Stimulated activated CD8-positive, alpha-beta memory T cell treated with anti-CD3 and anti-CD28 coated beads, Interleukin-4, amount 100 ng/mL, for 48 hours (primary cell): ENCODE data around the gene FMR1.

Source experiments
- DNase-seq: peaks from one replicate; pipeline ENCODE4 v3.0.0-alpha.2; 2020

FMR1 gene

DNA sequence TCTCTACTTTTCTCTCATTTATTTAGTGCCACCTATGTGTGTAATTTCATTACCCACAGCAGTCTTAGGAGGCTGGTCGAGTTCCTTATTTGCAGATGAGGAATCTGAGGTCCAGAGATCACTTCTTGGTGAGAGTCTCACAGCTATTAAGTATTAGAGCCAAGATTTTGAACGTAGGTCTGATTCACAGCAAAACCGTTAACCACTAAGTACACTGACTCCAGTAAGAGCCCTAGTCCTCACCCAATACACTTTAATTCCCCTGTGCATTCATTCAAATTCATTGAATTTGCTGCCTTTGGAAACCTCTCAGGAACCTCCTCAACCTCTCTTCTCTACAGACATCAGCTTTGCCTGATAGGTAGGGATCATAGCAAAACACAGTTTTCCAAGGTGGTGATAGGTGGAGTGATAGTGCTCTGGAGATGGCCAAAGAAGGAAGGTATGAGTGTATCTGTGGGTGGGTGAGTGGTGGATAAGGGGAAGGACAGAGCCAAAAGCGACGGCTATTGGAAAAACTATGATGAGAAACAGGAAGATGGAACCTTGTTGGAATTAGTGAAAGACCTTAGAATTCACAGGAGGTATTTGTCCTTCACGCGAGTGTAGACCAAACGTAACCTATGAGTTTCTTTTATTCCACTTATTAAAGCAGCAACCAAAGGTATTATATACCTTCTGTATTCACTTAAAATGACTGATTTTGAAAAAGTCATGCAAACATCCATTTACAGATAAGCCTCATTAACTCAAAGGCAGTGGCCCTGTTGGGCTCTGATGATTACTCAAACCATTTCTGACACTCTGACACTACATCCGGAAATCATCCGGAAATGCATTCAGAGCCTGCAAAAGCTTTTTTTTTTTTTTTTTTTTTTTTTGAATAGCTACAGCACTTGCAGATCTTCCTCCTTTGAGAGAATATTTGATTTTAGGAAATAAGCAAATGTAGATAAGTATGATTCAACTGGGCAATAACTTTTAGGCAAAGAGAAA lies 6.3 kb downstream of the FMR1 start:
- DNase-seq: no peak

DNA sequence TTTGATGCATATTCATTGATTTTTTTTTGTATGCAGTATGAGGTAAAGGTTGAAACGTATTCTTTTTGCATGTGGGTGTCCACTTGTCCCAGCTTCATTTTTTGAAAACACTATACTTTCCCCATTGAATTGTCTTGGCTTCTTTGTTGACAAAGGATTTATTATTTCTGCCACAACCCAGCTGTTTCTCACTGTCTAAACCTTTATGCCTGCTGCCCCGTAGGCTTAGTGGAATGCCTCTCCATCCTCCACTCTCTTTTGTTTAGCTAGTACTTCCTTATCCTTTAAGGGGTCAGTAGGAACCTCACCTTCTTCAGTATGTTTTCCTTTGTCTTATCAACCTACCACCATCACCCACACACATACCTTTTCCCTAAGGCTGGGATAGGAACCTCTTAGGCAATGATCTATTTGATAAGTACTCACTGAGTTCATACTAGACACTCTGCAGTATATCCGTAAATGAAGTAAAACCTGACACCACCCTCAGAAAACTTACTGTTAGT lies 8.5 kb downstream of the FMR1 start:
- DNase-seq: no peak

DNA sequence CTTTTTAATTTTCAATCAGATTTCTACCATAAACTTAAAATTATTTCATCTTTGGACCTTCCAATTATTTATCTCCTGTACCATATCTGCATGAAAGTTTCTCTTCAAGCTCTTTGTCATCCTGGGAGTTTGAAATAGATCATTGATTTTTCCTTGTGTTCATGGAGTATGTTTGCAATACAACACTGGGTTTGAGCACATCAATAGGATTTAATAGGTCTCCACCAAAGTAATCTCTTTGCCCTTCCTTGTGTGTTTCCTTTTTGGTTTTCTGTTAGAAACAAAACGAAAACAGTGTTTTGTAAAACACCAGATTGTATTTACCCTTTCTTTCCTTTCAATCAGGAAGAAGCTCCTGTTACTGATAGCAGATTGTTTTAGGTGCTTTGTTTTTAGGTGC lies 11.9 kb downstream of the FMR1 start:
- no peak for DNase-seq

DNA sequence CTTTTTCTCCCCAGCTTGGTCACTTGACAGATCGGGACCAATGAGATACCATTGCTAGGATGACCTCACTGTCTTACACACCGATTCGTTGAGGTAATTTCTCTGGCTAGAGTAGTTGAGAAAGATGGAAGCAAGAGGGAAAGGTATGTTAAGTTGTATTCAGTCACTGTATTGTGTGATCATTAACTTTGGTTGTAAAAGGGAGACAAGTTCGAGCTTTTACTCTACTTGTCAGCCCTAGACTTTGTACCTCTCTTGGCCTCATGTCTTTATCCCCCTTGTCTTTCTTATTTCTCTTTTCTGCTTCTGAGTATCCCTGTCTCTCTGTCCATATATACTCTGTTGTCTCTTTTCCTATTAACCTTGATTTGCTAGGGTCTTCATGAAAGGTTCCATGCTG lies 15.5 kb downstream of the FMR1 start:
- no peak for DNase-seq

DNA sequence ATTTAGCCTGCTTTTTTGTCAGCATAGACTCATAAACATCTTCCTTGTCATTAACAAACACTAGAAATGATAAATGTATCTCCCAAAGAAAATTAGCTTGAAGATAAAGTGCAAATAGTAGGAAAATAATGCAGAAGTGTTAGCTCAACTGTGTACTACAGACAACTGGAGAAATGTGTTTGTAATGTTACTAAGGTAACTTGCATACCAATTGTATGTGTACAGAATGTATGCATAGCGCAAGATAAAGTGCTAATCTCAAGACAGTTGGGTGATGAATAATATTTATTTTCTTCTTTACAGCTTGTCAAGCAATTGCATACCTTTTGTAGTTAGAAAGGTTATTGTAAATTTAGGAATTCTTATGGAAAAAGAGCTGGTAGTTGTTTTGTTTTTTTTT lies 22.1 kb downstream of the FMR1 start:
- no peak for DNase-seq

DNA sequence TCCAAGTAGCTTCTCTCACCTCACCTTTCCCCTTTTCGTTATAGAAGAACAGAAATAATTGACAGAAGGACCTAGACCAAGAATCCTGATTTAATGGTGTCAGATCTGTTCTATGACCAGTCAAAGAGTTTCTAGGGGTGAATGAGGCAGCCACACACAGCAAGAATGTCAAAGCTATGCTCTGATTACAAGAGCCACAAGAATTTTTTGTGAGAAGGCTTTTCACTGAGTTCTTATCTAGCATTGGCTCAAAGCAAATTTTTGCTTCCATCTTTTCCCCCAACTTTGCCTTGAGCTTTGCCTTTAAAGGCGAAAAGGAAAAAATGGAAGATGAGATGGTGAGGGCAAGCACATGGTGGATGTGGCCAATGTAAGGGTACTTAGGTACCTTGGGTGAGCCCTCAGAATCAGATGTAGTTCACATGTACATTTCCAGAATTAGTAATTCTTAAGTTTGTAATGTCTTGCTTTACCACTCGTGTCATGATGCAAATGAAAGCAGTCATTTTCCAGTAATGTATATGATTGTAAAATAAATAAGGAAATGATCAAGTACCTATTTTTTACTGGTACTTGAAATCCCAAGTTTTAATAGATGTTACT lies 23.5 kb downstream of the FMR1 start:
- DNase-seq: no peak

DNA sequence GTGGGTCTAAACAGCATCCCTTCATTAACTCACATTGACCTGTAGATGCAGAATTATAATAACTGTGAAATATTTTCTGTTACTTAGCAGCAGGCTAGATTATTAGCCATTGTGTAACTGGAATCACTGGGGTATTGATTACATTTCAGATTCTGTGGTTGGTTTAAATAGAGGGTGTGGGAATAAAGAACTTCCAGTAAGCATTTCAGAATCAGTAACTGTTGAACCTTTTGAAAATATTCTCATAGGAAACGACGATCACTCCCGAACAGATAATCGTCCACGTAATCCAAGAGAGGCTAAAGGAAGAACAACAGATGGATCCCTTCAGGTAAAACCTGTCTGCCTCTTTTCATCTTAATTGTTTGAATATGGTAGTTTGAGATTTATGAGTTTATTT lies 33.6 kb downstream of the FMR1 start:
- DNase-seq: no peak

DNA sequence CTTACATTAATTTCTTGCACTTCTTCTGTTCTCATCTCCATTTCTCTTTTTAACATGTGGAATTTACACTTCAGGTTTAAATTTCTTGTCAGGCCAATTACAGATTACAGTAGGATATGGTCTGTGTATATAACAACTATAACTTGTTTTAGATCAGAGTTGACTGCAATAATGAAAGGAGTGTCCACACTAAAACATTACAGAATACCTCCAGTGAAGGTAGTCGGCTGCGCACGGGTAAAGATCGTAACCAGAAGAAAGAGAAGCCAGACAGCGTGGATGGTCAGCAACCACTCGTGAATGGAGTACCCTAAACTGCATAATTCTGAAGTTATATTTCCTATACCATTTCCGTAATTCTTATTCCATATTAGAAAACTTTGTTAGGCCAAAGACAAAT lies 36.8 kb downstream of the FMR1 start:
- DNase-seq: no peak

DNA sequence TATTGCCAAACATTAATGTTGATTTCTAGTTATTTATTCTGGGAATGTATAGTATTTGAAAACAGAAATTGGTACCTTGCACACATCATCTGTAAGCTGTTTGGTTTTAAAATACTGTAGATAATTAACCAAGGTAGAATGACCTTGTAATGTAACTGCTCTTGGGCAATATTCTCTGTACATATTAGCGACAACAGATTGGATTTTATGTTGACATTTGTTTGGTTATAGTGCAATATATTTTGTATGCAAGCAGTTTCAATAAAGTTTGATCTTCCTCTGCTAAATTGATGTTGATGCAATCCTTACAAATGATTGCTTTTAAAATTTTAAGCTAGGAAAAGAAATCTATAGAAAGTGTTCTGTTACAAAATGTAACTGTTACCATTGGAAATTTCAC lies 38.6 kb downstream of the FMR1 start:
- DNase-seq: no peak

DNA sequence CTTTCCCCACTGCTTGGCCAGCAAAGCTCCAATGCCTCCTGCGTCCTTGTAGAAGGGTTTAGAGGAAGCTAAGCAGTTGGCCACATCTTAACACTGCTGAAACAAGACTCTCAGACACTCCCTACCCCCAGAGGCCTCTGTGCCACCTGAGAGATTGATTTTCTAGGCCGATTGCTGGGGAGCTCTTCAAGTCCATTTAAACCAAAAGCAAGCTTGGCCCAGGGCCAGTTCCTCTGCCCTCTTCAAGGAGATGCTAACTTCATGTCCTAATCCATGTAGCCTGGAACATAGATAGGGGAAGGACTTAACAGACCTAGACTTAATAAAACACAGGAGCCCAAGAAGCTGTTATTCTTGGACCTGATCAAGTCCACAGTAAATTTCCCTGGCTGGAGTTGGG lies 42.3 kb downstream of the FMR1 start:
- no peak for DNase-seq

DNA sequence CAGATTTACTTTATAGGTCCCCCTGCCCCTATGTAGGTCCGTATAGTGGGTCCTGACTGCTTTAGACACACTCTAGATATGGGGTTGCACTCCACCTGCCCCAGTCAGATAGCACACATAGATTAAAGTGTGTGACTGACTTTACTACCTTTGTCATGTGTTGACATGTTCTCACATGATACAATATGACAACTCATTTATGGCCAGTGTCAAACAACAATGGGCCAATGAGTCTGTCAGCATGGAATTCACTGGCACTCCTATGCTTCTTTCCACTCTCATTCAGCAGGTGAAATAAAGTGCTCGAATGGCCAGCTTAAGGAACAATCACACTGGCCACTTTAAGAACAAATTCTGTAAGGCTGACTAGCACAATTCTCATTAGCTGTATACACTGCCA lies 45.6 kb downstream of the FMR1 start:
- DNase-seq: no peak

DNA sequence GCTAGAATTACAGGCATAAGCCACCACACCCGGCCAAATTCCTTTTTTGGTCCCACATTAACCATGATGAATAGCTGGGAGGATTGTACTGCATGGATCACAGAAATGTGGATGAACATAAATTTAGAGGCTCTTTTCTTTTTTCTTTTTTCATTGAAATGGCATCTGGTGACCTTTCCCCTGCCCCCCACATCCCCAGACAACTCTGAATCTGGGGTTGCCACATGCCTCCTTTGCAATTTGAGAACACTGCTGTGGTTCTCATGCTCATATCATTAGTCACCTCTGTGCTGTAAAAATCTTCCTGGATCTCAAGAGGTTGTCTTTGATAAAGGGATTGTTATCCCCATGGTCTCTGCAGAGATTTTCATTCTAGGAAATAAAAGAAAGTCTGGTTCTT lies 46.6 kb downstream of the FMR1 start:
- no peak for DNase-seq

DNA sequence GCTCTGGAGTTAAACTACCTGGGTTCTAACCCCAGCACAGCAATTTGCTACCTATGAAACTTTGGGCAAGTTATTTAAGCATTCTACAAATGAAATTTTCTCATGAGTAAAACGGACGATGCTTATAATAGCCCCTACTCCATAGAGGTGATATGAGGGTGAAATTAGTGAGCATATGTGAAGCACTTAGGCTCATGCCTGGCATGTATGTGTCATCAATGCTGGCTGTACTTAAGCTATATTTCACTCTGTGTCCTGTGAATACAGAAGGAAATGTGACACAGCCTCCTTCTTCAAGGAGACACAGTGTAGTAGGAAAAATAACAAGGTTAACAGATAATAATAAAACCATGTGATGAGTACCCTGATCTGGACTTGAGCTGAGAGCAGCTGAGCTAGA lies 49.0 kb downstream of the FMR1 start:
- DNase-seq: no peak

DNA sequence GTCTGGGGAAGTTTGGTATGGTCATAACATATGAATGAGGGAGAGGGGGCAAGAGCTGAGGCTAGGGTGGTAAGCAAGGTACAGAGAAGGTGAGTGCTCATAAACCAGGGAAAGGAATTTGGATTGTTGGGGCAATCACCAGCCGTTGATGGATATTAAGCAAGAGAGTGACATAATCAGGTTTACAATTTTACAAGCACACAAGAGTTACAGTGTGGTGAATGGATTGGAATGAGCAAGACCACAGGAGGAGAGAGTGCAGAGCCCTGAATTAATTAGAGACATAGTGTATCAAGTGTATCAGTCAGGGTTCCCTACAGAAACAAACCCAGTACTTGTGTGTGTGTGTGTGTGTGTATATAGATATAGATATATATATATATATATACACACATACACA lies 50.8 kb downstream of the FMR1 start:
- DNase-seq: no peak

DNA sequence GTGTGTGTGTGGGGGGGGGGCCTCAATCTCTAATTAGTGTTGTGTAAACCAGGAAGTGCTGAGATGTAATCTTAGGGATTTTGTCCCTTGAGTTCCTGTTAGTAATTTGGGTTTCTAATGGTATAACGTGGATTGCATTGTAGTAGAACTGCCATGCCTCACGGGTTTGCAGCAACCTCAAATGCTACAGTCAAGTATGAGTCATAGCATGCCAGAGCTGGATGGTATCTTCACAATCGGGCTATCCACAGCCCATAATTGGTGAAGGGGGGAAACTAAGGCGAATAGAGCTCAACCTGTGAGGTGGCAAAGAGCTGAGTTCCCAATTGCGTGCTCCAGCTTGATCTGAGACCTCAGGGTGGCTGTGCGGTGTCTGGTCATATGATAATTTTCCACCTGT lies 67.2 kb downstream of the FMR1 start:
- no peak for DNase-seq

DNA sequence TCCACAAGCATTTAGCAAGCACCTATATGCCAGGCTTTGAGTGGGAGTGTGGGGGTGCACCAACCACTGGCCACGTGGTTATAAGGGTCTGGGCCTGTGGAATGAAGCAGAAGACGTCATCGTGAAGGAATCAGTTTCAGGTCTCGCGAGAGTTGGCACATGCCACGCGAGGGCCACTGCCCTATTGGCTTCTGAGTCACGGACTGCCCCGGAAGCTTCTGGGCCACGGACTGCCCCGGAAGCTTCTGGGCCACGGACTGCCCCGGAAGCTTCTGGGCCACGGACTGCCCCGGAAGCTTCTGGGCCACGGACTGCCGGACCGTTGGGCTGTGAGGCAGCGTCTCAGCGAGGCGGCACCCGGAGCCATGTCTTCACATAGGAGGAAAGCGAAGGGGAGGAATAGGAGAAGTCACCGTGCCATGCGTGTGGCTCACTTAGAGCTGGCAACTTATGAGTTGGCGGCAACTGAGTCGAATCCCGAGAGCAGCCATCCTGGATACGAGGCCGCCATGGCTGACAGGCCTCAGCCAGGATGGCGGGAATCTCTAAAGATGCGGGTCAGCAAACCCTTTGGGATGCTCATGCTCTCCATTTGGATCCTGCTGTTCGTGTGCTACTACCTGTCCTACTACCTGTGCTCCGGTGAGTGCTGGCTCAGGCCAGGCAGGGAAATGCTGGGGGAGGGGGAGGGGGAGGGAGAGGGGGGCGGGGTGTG lies 69.5 kb downstream of the FMR1 start, which contains the start of gene FMR1NB:
FMR1NB (plus strand) TSS at position 300 of the 715 bp plus-strand sequence; CDS start at position 366, 66 bp downstream.
- no peak for DNase-seq
